HepG2 (cell line): ENCODE results near the gene KRABD2.

Source experiments
- POLR2A ChIP-seq, 2 experiments: IDR thresholded peaks; 2 replicates each; pipeline ENCODE4 v1.6.1; 2011; ENCODE audit warnings: low read depth in 2 of 2, low read length in 2 of 2, mild to moderate bottlenecking in 1 of 2, moderate library complexity in 1 of 2; ENCODE audit not compliant: insufficient read depth in 1 of 2
- ZKSCAN1 ChIP-seq: fragments of 150-350 bp; IDR thresholded peaks from 2 replicates; pipeline ENCODE4 v1.6.1; 2014; ENCODE audit warnings: low read length

- TF ChIP-seq POLR2A (IDR thresholded peaks at IDR 0.05; ENCODE audit: insufficient read depth in 1 of 2, low read depth in 2 of 2, low read length in 2 of 2) = no peak
- no peak for TF ChIP-seq ZKSCAN1
Measured at GRCh38 chr17:8339540-8339939, 37.0 kb downstream of the KRABD2 start, which contains the start of gene ODF4.
